ENCODE data around the gene DEAF1. TPM values are rescaled to one million over a fixed set of nuclear protein-coding genes. Genes with fewer than 3 reads are reported as not detected.

DEAF1 gene
- total RNA-seq, 1 experiment from 2014 or later: 46.8 TPM

DNA sequence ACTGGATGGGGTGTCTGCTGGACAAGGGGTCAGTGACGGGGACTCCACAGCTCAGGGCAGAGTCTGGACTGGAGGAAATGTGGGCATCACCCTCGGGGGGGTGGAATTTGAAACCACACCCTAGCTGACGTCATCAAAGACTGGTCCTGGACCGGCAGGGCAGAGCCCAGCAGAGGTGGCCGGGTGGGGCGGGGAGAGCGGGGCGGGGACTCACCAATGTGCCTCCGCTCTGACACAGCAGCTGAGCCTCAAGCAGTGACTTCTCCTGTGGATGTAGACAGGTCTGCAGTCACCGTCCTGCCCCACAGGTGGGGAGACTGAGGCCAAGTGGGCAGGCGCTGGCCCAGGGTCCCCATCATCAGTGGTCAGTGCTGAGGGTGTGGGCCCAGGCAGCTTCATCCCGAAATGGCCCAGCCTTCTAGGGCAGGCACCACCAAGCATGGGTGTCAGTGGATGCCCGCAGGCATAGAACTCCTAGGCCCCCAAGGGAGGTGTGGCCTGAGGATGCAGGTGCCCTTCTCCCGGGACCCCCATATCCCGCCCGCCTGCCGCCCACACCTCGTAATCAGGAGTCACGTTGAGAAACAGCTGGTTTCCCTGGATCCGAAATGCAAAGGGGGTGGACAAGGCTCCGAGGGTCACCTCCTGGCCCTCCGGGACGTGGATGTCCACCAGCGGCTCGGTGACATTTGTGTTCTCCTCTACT lies 70.9 kb downstream of the DEAF1 start:
- intact Hi-C loops (cut with micrococcal nuclease): no loop called here
- CTCF ChIA-PET: interaction anchor here (0.5 to 0.7 kb wide), 2 partner anchors 87 to 1374 kb away, joined by 3 read pairs; no protein-coding TSS in a partner anchor
- Mint-ChIP-seq H3K27me3 (ENCODE audit: insufficient read depth, unreplicated experiment) (no peaks in the 10 kb centered on the region), H3K4me1 (ENCODE audit: insufficient read depth, unreplicated experiment) (no peaks in the 10 kb centered on the region), H3K9me3 (ENCODE audit: unreplicated experiment) (no peaks in the 10 kb centered on the region), H3K36me3 (ENCODE audit: insufficient read depth, unreplicated experiment) (peaks cover 19% of the 10 kb centered on the region), H3K27ac (ENCODE audit: low read depth, unreplicated experiment) (no peak overlapping the region), H3K4me3 (ENCODE audit: unreplicated experiment) (no peak overlapping the region)
- POLR2A ChIA-PET: interaction anchor here (0.6 kb wide), 1 partner anchor 56 kb away, joined by 3 read pairs; no protein-coding TSS in a partner anchor
- TF ChIP-seq, protein P1, sequence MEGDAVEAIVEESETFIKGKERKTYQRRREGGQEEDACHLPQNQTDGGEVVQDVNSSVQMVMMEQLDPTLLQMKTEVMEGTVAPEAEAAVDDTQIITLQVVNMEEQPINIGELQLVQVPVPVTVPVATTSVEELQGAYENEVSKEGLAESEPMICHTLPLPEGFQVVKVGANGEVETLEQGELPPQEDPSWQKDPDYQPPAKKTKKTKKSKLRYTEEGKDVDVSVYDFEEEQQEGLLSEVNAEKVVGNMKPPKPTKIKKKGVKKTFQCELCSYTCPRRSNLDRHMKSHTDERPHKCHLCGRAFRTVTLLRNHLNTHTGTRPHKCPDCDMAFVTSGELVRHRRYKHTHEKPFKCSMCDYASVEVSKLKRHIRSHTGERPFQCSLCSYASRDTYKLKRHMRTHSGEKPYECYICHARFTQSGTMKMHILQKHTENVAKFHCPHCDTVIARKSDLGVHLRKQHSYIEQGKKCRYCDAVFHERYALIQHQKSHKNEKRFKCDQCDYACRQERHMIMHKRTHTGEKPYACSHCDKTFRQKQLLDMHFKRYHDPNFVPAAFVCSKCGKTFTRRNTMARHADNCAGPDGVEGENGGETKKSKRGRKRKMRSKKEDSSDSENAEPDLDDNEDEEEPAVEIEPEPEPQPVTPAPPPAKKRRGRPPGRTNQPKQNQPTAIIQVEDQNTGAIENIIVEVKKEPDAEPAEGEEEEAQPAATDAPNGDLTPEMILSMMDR (IDR thresholded peaks at IDR 0.05; ENCODE audit: unreplicated experiment): no peak
- no TSS peak for BruUV-seq (replicated peaks)
- peak; percentile 55 for DNase-seq (ENCODE audit: unreplicated experiment)

DNA sequence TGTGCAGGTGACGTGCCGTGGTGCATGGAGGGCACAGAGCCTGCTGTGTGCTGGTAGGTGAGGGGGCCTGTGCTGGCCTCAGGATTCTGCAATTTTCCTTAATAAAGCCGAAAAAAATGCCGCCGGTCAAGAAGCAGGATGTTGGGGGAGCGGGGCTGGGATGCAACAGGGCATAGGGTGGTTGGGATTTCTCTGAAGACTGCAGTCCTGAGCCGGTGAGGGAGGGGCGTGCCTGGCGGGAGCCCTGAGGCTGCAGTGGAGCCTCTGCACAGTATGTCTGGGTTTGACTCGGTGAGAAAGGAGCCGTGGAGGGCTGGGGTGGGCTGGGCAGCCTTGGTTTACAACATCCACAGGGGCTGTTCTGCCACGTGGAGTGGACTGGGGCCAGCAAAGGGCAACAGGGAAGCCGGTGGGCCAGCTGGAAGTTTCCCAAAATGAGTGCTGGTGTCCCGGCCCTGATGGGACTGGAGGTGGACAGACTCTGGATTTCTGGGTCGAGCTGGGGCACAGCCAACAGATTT lies 71.6 kb downstream of the DEAF1 start:
- Mint-ChIP-seq H3K27me3 (ENCODE audit: insufficient read depth, unreplicated experiment) (no peaks in the 10 kb centered on the region), H3K36me3 (ENCODE audit: insufficient read depth, unreplicated experiment) (peaks cover 13% of the 10 kb centered on the region), H3K4me3 (ENCODE audit: unreplicated experiment) (no peak overlapping the region), H3K9me3 (ENCODE audit: unreplicated experiment) (no peaks in the 10 kb centered on the region), H3K27ac (ENCODE audit: low read depth, unreplicated experiment) (no peak overlapping the region), H3K4me1 (ENCODE audit: insufficient read depth, unreplicated experiment) (no peaks in the 10 kb centered on the region)
- TF ChIP-seq, protein P1 (IDR thresholded peaks at IDR 0.05; ENCODE audit: unreplicated experiment): no peak
- intact Hi-C loops (cut with micrococcal nuclease): no loop called here
- BruUV-seq (replicated peaks): no TSS peak
- no peak for DNase-seq (ENCODE audit: unreplicated experiment)
- CTCF ChIA-PET: interaction anchor here (0.5 kb wide), 1 partner anchor 1375 kb away, joined by 3 read pairs; no protein-coding TSS in a partner anchor
- POLR2A ChIA-PET: interaction anchor here (0.8 kb wide), 1 partner anchor 15 kb away, joined by 3 read pairs; no protein-coding TSS in a partner anchor

DNA sequence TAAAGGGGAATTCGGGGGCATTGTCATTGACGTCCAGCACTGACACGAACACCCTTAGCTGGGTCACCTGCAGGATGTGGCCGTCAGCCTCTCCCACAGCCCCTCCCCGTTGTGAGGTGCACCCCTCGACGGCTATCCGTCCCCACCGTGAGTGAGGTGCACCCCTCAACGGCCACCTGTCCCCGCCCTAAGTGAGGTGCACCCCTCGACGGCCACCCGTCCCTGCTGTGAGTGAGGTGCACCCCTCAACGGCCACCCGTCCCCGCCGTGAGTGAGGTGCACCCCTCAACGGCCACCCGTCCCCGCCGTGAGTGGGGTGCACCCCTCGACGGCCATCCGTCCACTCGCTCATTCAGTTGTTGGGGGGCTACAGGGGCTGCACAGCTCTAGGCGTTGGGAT lies 73.2 kb downstream of the DEAF1 start:
- BruUV-seq (replicated peaks): no TSS peak
- Mint-ChIP-seq H3K9me3 (ENCODE audit: unreplicated experiment) (no peaks in the 10 kb centered on the region), H3K27me3 (ENCODE audit: insufficient read depth, unreplicated experiment) (no peaks in the 10 kb centered on the region), H3K4me3 (ENCODE audit: unreplicated experiment) (no peak overlapping the region), H3K27ac (ENCODE audit: low read depth, unreplicated experiment) (no peak overlapping the region), H3K36me3 (ENCODE audit: insufficient read depth, unreplicated experiment) (peaks cover 5% of the 10 kb centered on the region), H3K4me1 (ENCODE audit: insufficient read depth, unreplicated experiment) (no peaks in the 10 kb centered on the region)
- TF ChIP-seq, protein P1 (IDR thresholded peaks at IDR 0.05; ENCODE audit: unreplicated experiment): no peak
- no peak for DNase-seq (ENCODE audit: unreplicated experiment)
- intact Hi-C loops (cut with micrococcal nuclease): no loop called here
- CTCF ChIA-PET: no interaction called here
- POLR2A ChIA-PET: interaction anchor here (0.6 kb wide), 2 partner anchors 9 to 687 kb away, joined by 3 read pairs; partner anchors contain the start of gene TOLLIP

DNA sequence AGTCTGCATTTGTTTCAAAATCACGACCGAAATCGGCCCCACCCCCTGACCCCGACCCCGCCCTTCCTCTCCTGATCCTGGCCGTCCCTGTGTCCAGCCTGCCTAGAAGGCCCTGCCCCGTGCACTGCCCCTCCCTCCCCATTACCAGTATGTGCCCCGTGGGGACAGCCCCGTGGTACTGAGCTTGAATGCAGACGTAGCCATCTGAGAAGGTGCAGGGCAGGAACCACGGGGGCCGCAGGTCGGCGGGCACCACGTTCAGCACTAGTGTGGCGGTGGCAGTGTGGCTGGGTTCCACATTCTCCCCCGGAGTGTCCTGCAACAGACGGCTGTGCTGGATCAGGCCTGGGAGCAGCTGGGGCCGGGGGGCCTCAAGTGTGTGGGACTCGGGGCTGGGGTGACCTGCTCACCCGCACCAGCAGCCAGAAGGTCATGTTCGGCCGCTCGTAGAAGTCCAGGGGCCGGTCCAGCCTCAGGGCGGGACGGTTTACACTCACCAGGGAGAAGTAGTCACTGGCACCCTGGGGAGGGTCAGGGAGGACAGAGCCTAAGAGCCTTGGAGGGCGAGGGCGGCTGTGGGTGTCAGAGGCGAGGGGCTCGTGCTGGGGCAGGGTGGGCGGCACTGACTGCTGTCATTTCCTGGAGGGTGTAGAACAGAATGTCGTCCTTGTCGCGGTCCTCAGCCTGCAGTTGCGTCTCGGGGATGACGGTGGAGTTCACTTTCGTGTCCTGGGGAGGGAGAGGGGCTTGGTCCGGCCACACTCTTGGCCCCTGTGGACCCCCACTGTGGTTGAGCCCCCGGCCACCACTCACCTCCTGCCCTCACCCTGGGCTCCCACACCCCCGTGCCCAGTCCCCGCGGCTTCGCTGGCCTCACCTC lies 73.8 kb downstream of the DEAF1 start:
- no peak overlapping the region for H3K27ac Mint-ChIP-seq (ENCODE audit: low read depth, unreplicated experiment)
- ChIA-PET POLR2A (interaction anchor here (0.6 kb wide), 2 partner anchors 8 to 688 kb away, joined by 3 read pairs; partner anchors contain the start of gene TOLLIP), CTCF (no interaction called here)
- TF ChIP-seq, protein P1 (IDR thresholded peaks at IDR 0.05; ENCODE audit: unreplicated experiment): no peak
- DNase-seq (ENCODE audit: unreplicated experiment): no peak
- intact Hi-C loops (cut with micrococcal nuclease): no loop called here
- H3K27me3 Mint-ChIP-seq (ENCODE audit: insufficient read depth, unreplicated experiment): no peaks in the 10 kb centered on the region
- peaks cover 6% of the 10 kb centered on the region for H3K36me3 Mint-ChIP-seq (ENCODE audit: insufficient read depth, unreplicated experiment)
- no TSS peak for BruUV-seq (replicated peaks)
- H3K9me3 Mint-ChIP-seq (ENCODE audit: unreplicated experiment): no peaks in the 10 kb centered on the region
- no peaks in the 10 kb centered on the region for H3K4me1 Mint-ChIP-seq (ENCODE audit: insufficient read depth, unreplicated experiment)
- no peak overlapping the region for H3K4me3 Mint-ChIP-seq (ENCODE audit: unreplicated experiment)
